CD8-positive, alpha-beta memory T cell (primary cell): Measurements from ENCODE around the gene GMCL2. TPM values are rescaled to one million over a fixed set of nuclear protein-coding genes. Genes with fewer than 3 reads are reported as not detected.
"Not testable (repeated sequence)": the region's sequence is repeated elsewhere in the genome, so short reads cannot be mapped to it uniquely, and the experiment has no call there.

Experiments used
- CTCF ChIA-PET: fragments of 350-600 bp; sonication (Branson Sonifier 250); formaldehyde crosslinking; loops from one replicate; lab custom pipeline; 2021; ENCODE audit warnings: antibody characterized with exemption; lab: Charles Lee
- POLR2A ChIA-PET: fragments of 350-600 bp; sonication (Branson Sonifier 250); formaldehyde crosslinking; loops from one replicate; lab custom pipeline; 2021; ENCODE audit warnings: antibody characterized with exemption; lab: Charles Lee
- DNase-seq, 5 donors: peaks; one replicate each; pipeline versions ENCODE4 v3.0.0 to v3.0.0-alpha.2; 2020 to 2022; ENCODE audit warnings: mixed read lengths in 1 of 5
- H3K27ac ChIP-seq: one replicate; pipeline ENCODE4 v1.7.0; 2013; ENCODE audit warnings: low read depth, mild to moderate bottlenecking, low read length, moderate library complexity
- H3K27me3 ChIP-seq: 2 replicates; pipeline ENCODE4 v1.7.0; 2013; ENCODE audit warnings: low read length, mild to moderate bottlenecking; ENCODE audit not compliant: insufficient read depth, poor library complexity, severe bottlenecking
- H3K36me3 ChIP-seq: 2 replicates; pipeline ENCODE4 v1.7.0; 2013; ENCODE audit warnings: mild to moderate bottlenecking, low read length, moderate library complexity; ENCODE audit not compliant: insufficient read depth
- H3K4me1 ChIP-seq: 2 replicates; pipeline ENCODE4 v1.7.0; 2013; ENCODE audit warnings: mild to moderate bottlenecking, low read length, moderate library complexity; ENCODE audit not compliant: insufficient read depth
- H3K4me3 ChIP-seq: 2 replicates; pipeline ENCODE4 v1.7.0; 2013; ENCODE audit warnings: mild to moderate bottlenecking, low read length
- H3K9me3 ChIP-seq: 2 replicates; pipeline ENCODE4 v1.7.0; 2013; ENCODE audit warnings: mild to moderate bottlenecking, low read length
- H3K27ac Mint-ChIP-seq, 8 donors: one replicate each; pipeline ENCODE4 v1.8.0; 2020 to 2021; ENCODE audit warnings: mixed read lengths in 8 of 8, mild to moderate bottlenecking in 6 of 8, inconsistent platforms in 3 of 8, moderate library complexity in 3 of 8
- H3K27me3 Mint-ChIP-seq, 2 donors: one replicate each; pipeline ENCODE4 v1.8.0; 2020 to 2021; ENCODE audit warnings: mixed read lengths in 2 of 2, mild to moderate bottlenecking in 1 of 2, moderate library complexity in 1 of 2
- H3K36me3 Mint-ChIP-seq, 3 donors: one replicate each; pipeline ENCODE4 v1.8.0; 2020 to 2021; ENCODE audit warnings: mixed read lengths in 3 of 3, inconsistent platforms in 1 of 3, mild to moderate bottlenecking in 1 of 3
- H3K4me1 Mint-ChIP-seq, 3 donors: one replicate each; pipeline ENCODE4 v1.8.0; 2020 to 2021; ENCODE audit warnings: mixed read lengths in 3 of 3, inconsistent platforms in 1 of 3, mild to moderate bottlenecking in 1 of 3
- H3K4me3 Mint-ChIP-seq, 7 donors: one replicate each; pipeline ENCODE4 v1.8.0; 2020 to 2021; ENCODE audit warnings: mixed read lengths in 7 of 7, mild to moderate bottlenecking in 6 of 7, moderate library complexity in 4 of 7, inconsistent platforms in 2 of 7
- H3K9me3 Mint-ChIP-seq, 5 donors: one replicate each; pipeline ENCODE4 v1.8.0; 2020 to 2022; ENCODE audit warnings: mixed read lengths in 5 of 5, mild to moderate bottlenecking in 3 of 5, moderate library complexity in 2 of 5, inconsistent platforms in 1 of 5
- polyA plus RNA-seq: library from polyadenylated mRNA; unstranded; fragments of 300-500 nt; fragmentation: Illumina TruSeq; gene quantifications from one replicate; pipeline ENCODE4 v1.2.3, GENCODE V29; 2021
- total RNA-seq, 2 experiments: library from RNA; stranded (reverse); gene quantifications; one replicate each; pipeline ENCODE4 v1.2.3, GENCODE V29; 2021

The GMCL2 gene
- total and polyA plus RNA-seq, 3 experiments from 2014 or later: not detected

- no peaks in the 10 kb centered on the region for H3K27me3 Mint-ChIP-seq
- H3K4me1 Mint-ChIP-seq: peaks cover 64 to 84% (median 64%) of the 10 kb centered on the region in 3 donors
- Histone ChIP-seq H3K4me1 (peaks cover 63% of the 10 kb centered on the region), H3K27me3 (no peaks in the 10 kb centered on the region), H3K36me3 (peaks cover 32% of the 10 kb centered on the region), H3K4me3 (peak overlapping the region; percentile 82), H3K9me3 (no peaks in the 10 kb centered on the region), H3K27ac (peak overlapping the region; percentile 80)
- peak overlapping the region; percentile 69 to 94 (median 79) for H3K4me3 Mint-ChIP-seq
- no peaks in the 10 kb centered on the region for H3K9me3 Mint-ChIP-seq
- peaks cover 2 to 40% (median 7%) of the 10 kb centered on the region in 3 donors for H3K36me3 Mint-ChIP-seq
- peak overlapping the region; percentile 73 to 95 (median 80) for H3K27ac Mint-ChIP-seq
- DNase-seq: no peak
- CTCF ChIA-PET: no interaction called here
- POLR2A ChIA-PET: no interaction called here
Observed at GRCh38 chr5:178232920-178233429, 45.8 kb upstream of the GMCL2 start.

- peaks cover 64 to 84% (median 64%) of the 10 kb centered on the region in 3 donors for H3K4me1 Mint-ChIP-seq
- no peaks in the 10 kb centered on the region for H3K27me3 Mint-ChIP-seq
- peak within 1 kb of the TSS; percentile 80 for H3K27ac ChIP-seq
- no peaks in the 10 kb centered on the region for H3K27me3 ChIP-seq
- no peaks in the 10 kb centered on the region for H3K9me3 ChIP-seq
- H3K27ac Mint-ChIP-seq: peak within 1 kb of the TSS; percentile 79 to 95 (median 86)
- peak within 1 kb of the TSS; percentile 79 to 94 (median 85) for H3K4me3 Mint-ChIP-seq
- peak within 1 kb of the TSS; percentile 82 for H3K4me3 ChIP-seq
- peaks cover 57% of the 10 kb centered on the region for H3K4me1 ChIP-seq
- H3K36me3 Mint-ChIP-seq: peaks cover 6 to 46% (median 10%) of the 10 kb centered on the region in 3 donors
- H3K9me3 Mint-ChIP-seq: no peaks in the 10 kb centered on the region
- POLR2A ChIA-PET: interaction anchor here (1.0 kb wide), 1 partner anchor 28 kb away, joined by 4 read pairs; the partner anchor contains the start of gene HNRNPAB
- H3K36me3 ChIP-seq: peaks cover 39% of the 10 kb centered on the region
- DNase-seq: peak; percentile 51 to 79 (median 62)
- CTCF ChIA-PET: interaction anchor here (0.9 kb wide), 1 partner anchor 323 kb away, joined by 3 read pairs; no protein-coding TSS in a partner anchor
Observed at GRCh38 chr5:178232124-178232919, 45.2 kb upstream of the GMCL2 start, which contains the start of gene PHYKPL. Gene PHYKPL, minus strand, starts transcription at chr5:178232802. Its CDS starts 252 bp downstream, at chr5:178232550.

- Mint-ChIP-seq H3K4me1 (peaks cover 63 to 84% (median 64%) of the 10 kb centered on the region in 3 donors), H3K27me3 (no peaks in the 10 kb centered on the region), H3K27ac (peak overlapping the region; percentile 35 to 91 (median 82)), H3K36me3 (peaks cover 6 to 53% (median 16%) of the 10 kb centered on the region in 3 donors), H3K9me3 (no peaks in the 10 kb centered on the region), H3K4me3 (peak overlapping the region; percentile 79 to 94 (median 85))
- no peaks in the 10 kb centered on the region for H3K27me3 ChIP-seq
- ChIA-PET POLR2A (interaction anchor here (1.0 kb wide), 2 partner anchors 26 to 27 kb away, joined by 3 to 4 read pairs; partner anchors contain the start of gene HNRNPAB), CTCF (interaction anchor here (0.9 to 1.2 kb wide), 2 partner anchors 13 to 324 kb away, joined by 3 to 6 read pairs; no protein-coding TSS in a partner anchor)
- H3K4me3 ChIP-seq: peak overlapping the region; percentile 82
- no peaks in the 10 kb centered on the region for H3K9me3 ChIP-seq
- H3K36me3 ChIP-seq: peaks cover 43% of the 10 kb centered on the region
- peaks cover 50% of the 10 kb centered on the region for H3K4me1 ChIP-seq
- peak overlapping the region; percentile 80 for H3K27ac ChIP-seq
- no peak for DNase-seq
Observed at GRCh38 chr5:178231539-178232123, 44.5 kb upstream of the GMCL2 start.

- ChIA-PET CTCF (interaction anchor here (0.9 to 1.7 kb wide), 3 partner anchors 13 to 324 kb away, joined by 3 to 6 read pairs (median 5); partner anchors contain the start of gene HNRNPAB), POLR2A (interaction anchor here (0.6 to 1.0 kb wide), 4 partner anchors 25 to 433 kb away, joined by 3 to 5 read pairs (median 4); partner anchors contain the start of genes HNRNPAB and NHP2)
- peaks cover 45% of the 10 kb centered on the region for H3K4me1 ChIP-seq
- H3K9me3 Mint-ChIP-seq: no peaks in the 10 kb centered on the region
- no peak for DNase-seq
- no peaks in the 10 kb centered on the region for H3K27me3 ChIP-seq
- H3K9me3 ChIP-seq: no peaks in the 10 kb centered on the region
- H3K27ac ChIP-seq: peak overlapping the region; percentile 80
- H3K36me3 Mint-ChIP-seq: peaks cover 6 to 58% (median 18%) of the 10 kb centered on the region in 3 donors
- H3K27me3 Mint-ChIP-seq: no peaks in the 10 kb centered on the region
- peaks cover 43% of the 10 kb centered on the region for H3K36me3 ChIP-seq
- H3K4me3 Mint-ChIP-seq: peak overlapping the region; percentile 79 to 94 (median 85)
- H3K4me3 ChIP-seq: peak overlapping the region; percentile 82
- peaks cover 60 to 81% (median 62%) of the 10 kb centered on the region in 3 donors for H3K4me1 Mint-ChIP-seq
- peak overlapping the region; percentile 35 to 91 (median 82) for H3K27ac Mint-ChIP-seq
Observed at GRCh38 chr5:178230879-178231538, 43.8 kb upstream of the GMCL2 start.

GRCh38 chr5:178229861-178230260 is 42.7 kb upstream of the GMCL2 start:
- no peak overlapping the region for H3K4me3 ChIP-seq
- H3K9me3 ChIP-seq: no peaks in the 10 kb centered on the region
- Mint-ChIP-seq H3K4me3 (peak overlapping the region; percentile 28 to 94 (median 54)), H3K27ac (peak overlapping the region in 5 of 8 donors; percentile 55 to 86 (median 57)), H3K36me3 (peaks cover 6 to 67% (median 18%) of the 10 kb centered on the region in 3 donors), H3K27me3 (no peaks in the 10 kb centered on the region), H3K9me3 (no peaks in the 10 kb centered on the region), H3K4me1 (peaks cover 52 to 75% (median 63%) of the 10 kb centered on the region in 3 donors)
- peaks cover 43% of the 10 kb centered on the region for H3K36me3 ChIP-seq
- no peak overlapping the region for H3K27ac ChIP-seq
- H3K4me1 ChIP-seq: peaks cover 43% of the 10 kb centered on the region
- ChIA-PET POLR2A (no interaction called here), CTCF (interaction anchor here (1.7 kb wide), 1 partner anchor 26 kb away, joined by 5 read pairs; the partner anchor contains the start of gene HNRNPAB)
- no peaks in the 10 kb centered on the region for H3K27me3 ChIP-seq
- no peak for DNase-seq

GRCh38 chr5:178229111-178229510 is 41.9 kb upstream of the GMCL2 start:
- CTCF ChIA-PET: interaction anchor here (1.7 kb wide), 1 partner anchor 25 kb away, joined by 5 read pairs; the partner anchor contains the start of gene HNRNPAB
- H3K9me3 ChIP-seq, H3K4me3 ChIP-seq, DNase-seq, H3K27me3 ChIP-seq, H3K27ac ChIP-seq, H3K9me3 Mint-ChIP-seq, H3K27me3 Mint-ChIP-seq, POLR2A ChIA-PET: not testable (repeated sequence)
- Mint-ChIP-seq H3K36me3 (peaks cover 6 to 72% (median 18%) of the 10 kb centered on the region in 3 donors), H3K27ac (peak overlapping the region in 4 of 8 donors; percentile 47 to 89 (median 86)), H3K4me3 (peak overlapping the region in 6 of 7 donors; percentile 31 to 94 (median 43)), H3K4me1 (peaks cover 51 to 70% (median 61%) of the 10 kb centered on the region in 3 donors)
- peaks cover 47% of the 10 kb centered on the region for H3K36me3 ChIP-seq
- peaks cover 40% of the 10 kb centered on the region for H3K4me1 ChIP-seq

- H3K4me3 ChIP-seq: no peak overlapping the region
- peaks cover 47% of the 10 kb centered on the region for H3K36me3 ChIP-seq
- Mint-ChIP-seq H3K4me1 (peaks cover 51 to 71% (median 63%) of the 10 kb centered on the region in 3 donors), H3K27ac (peak overlapping the region in 3 of 8 donors; percentile 37 to 86 (median 78)), H3K9me3 (no peaks in the 10 kb centered on the region), H3K36me3 (peaks cover 6 to 73% (median 18%) of the 10 kb centered on the region in 3 donors), H3K4me3 (peak overlapping the region in 3 of 7 donors; percentile 31 to 38 (median 36)), H3K27me3 (no peaks in the 10 kb centered on the region)
- peaks cover 40% of the 10 kb centered on the region for H3K4me1 ChIP-seq
- DNase-seq: no peak
- no peaks in the 10 kb centered on the region for H3K27me3 ChIP-seq
- ChIA-PET POLR2A (no interaction called here), CTCF (no interaction called here)
- no peak overlapping the region for H3K27ac ChIP-seq
- no peaks in the 10 kb centered on the region for H3K9me3 ChIP-seq
Observed at GRCh38 chr5:178228609-178229008, 41.4 kb upstream of the GMCL2 start.
